H1 (cell line): ENCODE results near the gene AKR7A2. TPM values are rescaled to one million over a fixed set of nuclear protein-coding genes. Genes with fewer than 3 reads are reported as not detected.

Source experiments
- ASH2L ChIP-seq: fragments of 200-600, 300-600 bp; sonication (generic); IDR thresholded peaks from one replicate; pipeline ENCODE4 v1.7.1; 2017; ENCODE audit warnings: low read length
- CHD2 ChIP-seq: IDR thresholded peaks from 2 replicates; pipeline ENCODE4 v1.6.1; 2012; ENCODE audit warnings: low read length, improper control_type of control experiment
- CHD7 ChIP-seq: fragments of 300-600 bp; sonication (generic); IDR thresholded peaks from 2 replicates; pipeline ENCODE4 v1.7.1; 2012; ENCODE audit warnings: low read length, moderate library complexity, mild to moderate bottlenecking, inconsistent platforms; ENCODE audit not compliant: insufficient replicate concordance
- E2F6 ChIP-seq: IDR thresholded peaks from 2 replicates; pipeline ENCODE4 v1.6.1; 2012; ENCODE audit warnings: inconsistent platforms
- SIN3A ChIP-seq, 2 experiments: IDR thresholded peaks in 1 of 2; conservative IDR thresholded peaks in 1 of 2; 2 replicates each; pipeline ENCODE4 v1.6.1; 2011 to 2012; ENCODE audit warnings: low read length in 2 of 2, improper control_type of control experiment in 1 of 2, low read depth in 1 of 2, mild to moderate bottlenecking in 1 of 2
- polyA plus RNA-seq, 7 experiments: library from polyadenylated mRNA; depleted of rRNA in 3 of 7; stranded (reverse) in 5 of 7; unstranded in 2 of 7; fragments of >200 nt in 5 of 7; fragments of 200-250 nt in 2 of 7; gene quantifications; 1 replicate in 5 of 7; 2 replicates in 1 of 7; 4 replicates in 1 of 7; pipeline versions ENCODE4 v1.2.1 to v1.2.3, GENCODE V29; 2011 to 2013; ENCODE audit warnings: missing spikeins in 2 of 7, mixed read lengths in 2 of 7
- total RNA-seq: library from RNA; stranded (reverse); fragmentation: NEBNext Ultra II Directional; extraction: Animal tissue kit (Norgen Biotek cat#: 25700); gene quantifications from 2 replicates; pipeline ENCODE4 v1.2.1, GENCODE V29; 2021

The AKR7A2 gene
- total and polyA plus RNA-seq, 2 of the 8 experiments (the other 6 are each of a cell fraction or from before 2014, with no cell fraction given) = 32.0 to 48.3 TPM

GRCh38 chr1:19272064-19272463 is 39.9 kb downstream of the AKR7A2 start (continued):
- TF ChIP-seq CHD7 (no peak), E2F6 (no peak), ASH2L (no peak), SIN3A (conservative IDR thresholded peaks at IDR 0.05 in 1 of 2, IDR thresholded peaks at IDR 0.05 in 1 of 2; ENCODE audit: low read depth in 1 of 2, low read length in 2 of 2) (no peak), CHD2 (no peak)
